Activated CD4-positive, alpha-beta T cell treated with anti-CD3 and anti-CD28 coated beads, Interleukin-2, amount 50 U/mL, for 4 hours (primary cell): ENCODE data around the gene TTYH1.
"Not testable (repeated sequence)": the region's sequence is repeated elsewhere in the genome, so short reads cannot be mapped to it uniquely, and the experiment has no call there.

Experiments
- DNase-seq, 2 experiments: peaks; one replicate each; pipeline ENCODE4 v3.0.0-alpha.2; 2020

Gene TTYH1

DNA sequence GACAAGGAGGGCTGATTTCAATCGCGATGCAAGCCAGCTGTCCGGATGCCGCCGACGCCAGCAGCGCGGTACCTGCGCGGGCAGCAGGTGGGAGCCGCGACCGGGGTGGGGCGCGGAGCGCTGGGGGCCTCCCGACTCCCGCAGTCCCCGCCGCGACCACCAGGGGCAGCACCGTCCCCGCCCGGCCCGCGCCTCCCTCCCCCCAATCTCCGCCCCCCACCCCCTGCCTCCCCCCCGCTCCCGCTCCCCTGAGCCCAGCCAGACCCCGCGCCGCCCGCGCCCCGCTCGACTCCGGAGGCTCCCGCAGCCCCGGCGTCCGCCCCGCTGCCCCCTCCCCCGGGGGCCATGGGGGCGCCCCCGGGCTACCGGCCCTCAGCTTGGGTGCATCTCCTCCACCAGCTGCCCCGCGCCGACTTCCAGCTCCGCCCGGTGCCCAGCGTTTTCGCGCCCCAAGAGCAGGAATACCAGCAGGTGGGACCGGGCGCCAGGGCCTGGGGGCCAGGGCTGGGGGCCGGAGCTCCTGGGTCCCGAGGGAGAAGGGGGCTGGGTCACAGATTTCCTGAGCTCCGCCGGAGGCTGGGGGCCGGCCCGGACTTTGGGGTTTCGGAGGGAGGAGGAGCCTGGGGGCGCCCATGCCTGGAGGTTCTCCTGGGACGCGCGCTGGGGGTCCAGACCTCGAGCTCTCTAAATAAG, at the start of gene TTYH1:
TSS of gene TTYH1 (plus strand) at position 257 of the 693 bp plus-strand sequence. CDS start at position 346, 89 bp downstream.
- DNase-seq = peak; percentile 19 to 26

DNA sequence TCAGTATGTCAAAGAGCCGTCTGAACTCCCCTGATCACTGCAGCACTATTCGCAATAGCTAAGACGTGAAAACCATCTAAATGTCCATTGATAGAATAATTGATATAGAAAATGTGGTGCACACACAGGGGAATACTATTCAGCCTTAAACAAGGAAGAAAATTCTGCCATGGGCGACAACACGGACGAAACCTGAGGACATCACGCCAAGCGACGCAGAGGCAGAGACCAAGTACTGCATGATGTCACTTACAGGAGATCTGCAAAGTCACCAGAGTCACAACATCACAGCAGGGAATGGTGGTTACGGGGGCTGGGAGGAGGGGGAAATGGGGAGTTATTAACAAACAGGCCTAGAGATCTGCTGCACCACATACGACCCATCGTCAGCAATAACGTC, 49.5 kb upstream of the TTYH1 start:
- DNase-seq = not testable (repeated sequence)

DNA sequence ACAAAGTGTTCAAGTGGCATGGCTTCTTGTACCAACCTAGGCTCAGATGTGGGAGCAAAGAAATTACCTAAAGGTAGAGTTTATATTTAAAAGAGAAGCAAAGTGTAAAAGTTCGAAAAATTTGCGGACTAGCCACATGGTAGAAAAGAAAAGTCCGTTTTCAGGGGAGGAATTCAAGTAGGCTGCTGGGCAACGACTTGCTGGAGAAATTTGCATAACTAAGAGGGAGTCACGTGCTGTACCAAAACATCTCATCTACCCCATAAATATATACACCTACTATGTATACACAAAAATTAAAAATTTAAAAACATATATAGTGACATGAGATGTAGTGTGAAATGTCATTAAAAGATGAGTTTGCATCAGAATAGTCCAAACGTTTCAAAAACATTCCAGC, 48.5 kb upstream of the TTYH1 start:
- no peak for DNase-seq

DNA sequence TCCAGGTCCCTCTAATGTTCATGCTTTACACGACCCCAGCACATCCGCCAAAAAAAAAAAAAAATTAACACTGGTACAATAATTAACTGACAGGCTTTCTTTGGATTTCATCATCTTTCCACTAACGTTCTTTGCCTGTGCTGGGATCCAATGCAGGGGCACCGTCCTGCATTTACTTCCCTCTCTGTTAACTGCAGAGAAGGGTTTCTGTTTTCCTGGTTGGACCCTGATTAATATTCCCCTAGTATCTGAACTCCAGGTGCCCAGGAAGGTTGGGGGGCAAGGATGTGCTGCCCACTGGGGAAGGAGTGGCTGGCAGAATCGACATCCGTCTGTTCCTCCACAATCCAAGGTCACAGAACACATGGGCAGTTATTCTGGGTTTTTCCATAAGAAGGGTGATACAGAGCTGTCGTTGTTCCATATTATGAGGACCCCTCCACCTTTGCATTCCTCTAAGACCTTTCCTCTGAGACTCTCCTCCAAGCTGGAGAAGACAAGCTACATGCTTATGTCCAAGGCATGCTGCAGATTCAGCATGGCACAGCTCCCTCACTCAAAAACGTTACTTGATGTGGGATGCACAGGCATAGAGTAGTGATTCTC, 46.1 kb upstream of the TTYH1 start:
- no peak for DNase-seq

DNA sequence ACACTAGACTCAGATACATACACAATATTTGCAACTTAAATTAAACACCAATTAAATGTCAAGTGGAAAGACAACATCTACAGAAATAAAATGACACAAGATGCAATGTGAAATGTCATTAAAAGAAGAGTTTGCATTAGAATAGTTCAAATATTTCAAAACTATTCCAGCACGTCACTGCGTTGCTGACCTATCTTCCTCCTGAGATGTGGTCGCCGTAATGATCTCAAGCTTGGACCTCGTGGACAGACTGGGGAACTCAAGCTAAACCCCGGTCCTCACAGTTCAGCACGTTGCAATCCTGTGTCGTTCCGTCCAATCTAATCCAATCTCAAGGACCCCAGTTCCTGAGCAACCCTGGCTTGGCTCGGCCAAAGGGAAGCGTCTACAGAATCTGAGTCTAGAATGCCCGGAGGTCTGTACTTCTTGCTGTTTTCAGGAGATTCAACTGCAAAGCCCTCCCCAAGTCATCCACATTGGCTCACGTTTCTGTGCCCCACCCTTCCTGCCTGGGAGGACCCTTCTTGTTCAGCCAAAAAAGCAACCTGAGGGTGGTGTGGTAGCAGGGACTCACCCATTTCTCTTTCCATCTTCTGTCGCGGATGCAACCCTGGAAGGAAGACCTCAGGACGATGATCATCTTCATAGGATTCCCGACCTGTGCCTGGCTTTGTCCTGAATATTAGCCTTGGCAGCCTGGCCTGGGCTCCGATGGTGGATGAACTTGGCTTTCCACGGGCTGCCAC, 45.4 kb upstream of the TTYH1 start:
- not testable (repeated sequence) for DNase-seq

DNA sequence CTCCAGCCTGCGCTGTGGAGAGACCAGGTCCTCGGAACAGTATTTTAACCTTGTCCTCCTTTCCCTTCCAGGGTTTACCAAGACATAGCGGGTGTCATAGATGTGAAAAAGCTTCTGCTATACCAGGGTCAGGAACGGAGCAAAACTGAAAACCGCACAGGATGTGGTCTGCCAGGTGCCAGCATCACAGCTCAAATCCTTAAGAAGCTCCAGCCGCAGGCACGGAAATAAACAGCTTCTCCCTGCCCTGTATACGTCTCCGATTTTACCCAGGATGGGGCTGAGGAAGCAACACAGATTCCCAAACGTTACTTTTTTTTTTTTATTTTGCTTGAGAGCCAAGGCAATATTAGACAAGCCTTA, 44.8 kb upstream of the TTYH1 start:
- peak; percentile 15 to 22 for DNase-seq

DNA sequence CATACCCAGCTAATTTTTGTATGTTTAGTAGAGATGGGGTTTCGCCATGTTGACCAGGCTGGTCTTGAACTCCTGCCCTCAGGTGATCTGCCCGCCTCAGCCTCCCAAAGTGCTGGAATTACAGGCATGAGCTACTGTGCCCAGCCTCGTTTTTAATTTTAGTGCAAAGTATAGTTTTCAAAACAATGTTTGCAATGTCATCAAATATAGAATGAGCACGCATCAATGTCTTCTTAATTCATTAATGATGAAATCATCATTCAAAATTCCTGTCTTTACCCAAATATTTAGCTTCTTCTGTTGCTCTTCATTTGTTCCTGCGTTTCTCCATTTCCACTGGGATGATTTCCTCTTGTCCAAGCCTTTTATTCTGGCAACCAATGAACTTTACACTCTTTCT, 43.8 kb upstream of the TTYH1 start:
- DNase-seq = not testable (repeated sequence)

DNA sequence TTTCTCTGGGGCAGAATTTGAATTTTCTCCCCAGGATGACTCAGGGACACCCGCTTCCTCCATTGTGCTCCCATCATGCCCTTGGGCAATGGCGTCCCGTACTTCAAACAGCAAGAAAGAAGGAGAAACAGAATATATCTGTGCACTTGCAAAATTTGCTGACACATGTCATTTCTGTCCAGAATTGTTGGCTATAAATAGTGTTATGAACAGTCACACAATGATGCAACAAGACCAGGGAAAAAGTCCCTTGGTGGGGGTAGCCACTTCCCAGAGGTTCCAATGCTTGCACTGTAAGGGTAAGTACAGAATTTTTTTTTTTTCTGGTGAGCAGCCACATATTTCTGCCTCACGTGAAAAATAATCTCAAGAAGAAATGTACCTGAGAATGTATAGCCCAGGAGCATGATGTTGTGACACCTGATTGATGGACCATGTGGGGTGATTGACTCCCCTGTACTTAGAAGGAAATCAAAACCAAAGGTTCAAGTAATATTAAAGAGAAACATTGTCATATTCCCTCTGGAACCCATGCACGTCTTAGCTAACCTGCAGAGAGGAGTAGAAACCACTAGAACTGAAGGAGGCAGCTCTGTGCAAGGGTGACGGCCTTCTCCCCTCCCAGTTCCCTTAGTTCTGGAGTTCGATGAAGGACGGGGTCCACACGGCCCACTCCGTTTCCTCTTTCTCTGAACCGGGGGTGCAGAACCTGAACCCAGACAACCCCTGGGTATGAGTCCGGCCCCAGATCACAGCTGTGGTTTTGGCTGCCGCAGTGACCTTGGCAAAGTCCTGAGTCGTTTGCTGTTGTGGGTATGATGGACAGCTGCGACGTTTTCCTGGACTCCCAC, 41.3 kb upstream of the TTYH1 start:
- DNase-seq = no peak

DNA sequence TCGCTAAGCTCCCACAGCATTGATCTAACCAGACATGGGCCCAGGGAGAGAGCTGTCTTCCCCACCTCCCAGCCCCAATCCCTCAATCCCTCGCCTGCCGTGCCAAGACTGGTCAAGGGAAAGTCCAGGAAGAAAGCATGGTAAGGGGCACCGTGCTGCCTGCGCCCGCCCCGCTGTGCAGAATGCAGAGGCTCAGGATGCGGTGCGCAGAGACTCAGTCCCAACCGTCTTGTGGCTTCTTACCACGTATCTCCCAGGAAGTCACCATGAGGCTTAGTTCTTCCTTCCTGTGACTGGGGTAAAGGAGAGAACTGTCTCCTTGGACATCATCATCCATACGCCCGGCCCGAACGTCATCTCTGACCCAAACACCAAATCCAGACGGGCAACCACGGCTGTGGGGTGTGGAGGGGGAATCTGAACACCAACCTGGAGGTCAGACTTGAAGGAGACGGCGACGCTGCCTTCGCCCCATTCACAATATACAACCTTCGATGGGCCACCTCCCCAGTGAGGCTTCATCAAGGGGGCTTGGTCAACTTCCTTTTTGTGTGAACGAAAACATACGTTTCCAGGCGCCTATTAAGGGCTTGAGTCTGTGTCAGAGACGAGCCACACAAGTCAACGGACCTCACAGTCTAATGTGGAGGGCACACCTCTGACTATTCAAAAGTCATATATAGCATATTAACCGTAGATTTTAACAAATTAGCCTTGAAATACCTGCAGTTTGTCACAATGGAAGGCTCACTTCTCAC, 39.9 kb upstream of the TTYH1 start:
- DNase-seq = not testable (repeated sequence)

DNA sequence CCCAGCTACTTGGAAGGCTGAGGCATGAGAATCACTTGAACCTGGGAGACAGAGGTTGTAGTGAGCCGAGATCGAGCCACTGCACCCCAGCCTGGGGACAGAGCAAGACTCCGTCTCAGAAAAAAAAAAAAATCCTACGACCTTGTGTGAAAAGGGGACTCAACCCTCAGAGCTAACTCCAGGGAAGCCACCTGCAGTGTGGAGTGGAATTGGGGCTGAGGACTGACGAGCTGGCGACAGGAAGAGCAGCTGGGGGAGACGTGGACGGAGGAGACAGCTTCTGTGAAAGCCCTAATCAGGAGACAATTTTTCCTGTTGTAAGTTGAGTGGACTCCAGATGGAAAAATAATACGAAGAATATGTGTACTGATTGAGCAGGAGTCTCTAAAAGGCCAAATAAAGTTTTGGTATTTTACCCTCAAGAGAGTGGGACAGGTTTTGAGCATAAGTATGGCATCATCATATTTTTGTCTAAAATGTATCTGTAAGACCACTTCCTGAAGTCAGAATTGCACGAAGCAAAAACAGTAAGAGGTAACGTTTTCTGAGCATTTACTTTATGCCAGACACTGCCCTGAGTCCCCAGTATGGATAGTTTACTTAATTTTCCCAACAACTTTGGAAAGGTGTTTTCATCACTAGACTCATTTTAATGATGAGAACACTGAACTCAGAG, 38.5 kb upstream of the TTYH1 start:
- no peak for DNase-seq

DNA sequence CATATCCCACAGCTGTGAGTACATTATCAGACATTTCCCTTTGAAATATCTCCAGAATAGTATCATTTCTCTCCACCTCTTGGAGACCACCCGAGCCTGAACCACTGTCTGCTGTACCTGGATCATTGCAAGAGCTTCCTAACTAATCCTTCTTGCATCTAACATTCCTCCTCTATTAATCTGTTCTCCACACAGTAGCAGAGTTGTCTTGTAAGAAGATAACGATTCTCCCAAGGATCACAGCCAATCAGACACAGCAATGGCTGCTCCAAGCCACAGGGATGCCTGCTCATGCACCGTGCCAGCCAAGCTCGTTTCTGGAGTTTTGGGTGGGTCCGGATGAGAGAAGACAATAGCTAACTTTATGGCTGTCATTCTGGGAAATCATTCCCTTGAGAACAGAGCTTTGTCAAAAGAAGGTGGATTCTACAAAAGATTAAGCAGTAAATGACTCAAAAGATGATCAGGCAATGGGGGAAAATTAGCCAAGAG, 36.0 kb upstream of the TTYH1 start:
- DNase-seq = no peak

DNA sequence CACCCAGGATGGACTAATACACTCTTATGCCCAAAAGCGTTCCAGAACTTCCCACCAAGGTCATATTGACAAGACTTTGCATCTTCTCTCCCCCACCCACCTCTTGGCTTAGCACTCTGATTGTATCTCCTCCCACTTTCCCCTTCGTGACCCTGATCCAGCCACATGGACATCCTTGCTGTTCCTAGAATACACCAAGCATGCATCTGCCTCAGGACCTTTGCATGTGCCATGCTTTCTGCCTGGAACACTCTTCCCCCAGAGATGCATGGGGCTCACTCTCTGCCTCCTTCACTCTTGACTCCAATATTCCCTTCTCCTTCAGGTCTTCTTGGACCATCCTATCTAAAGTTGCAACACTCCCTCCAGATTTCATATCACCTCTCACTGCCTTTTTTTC, 34.4 kb upstream of the TTYH1 start:
- no peak for DNase-seq

DNA sequence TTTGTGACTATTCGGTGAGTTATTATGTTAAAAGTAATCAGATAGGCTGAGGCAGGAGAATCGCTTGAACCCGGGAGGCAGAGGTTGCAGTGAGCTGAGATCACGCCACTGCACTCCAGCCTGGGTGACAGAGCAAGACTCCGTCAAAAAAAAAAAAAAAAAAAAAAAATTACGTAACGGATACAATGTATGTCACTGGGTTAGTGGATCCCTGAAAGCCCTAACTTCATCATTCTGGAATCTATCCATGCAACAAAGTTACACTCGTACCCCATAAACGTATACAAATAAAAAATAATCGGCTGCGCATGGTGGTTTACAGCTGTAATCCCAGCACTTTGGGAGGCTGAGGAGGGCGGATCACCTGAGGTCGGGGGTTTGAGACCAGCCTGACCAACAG, 33.2 kb upstream of the TTYH1 start:
- not testable (repeated sequence) for DNase-seq

DNA sequence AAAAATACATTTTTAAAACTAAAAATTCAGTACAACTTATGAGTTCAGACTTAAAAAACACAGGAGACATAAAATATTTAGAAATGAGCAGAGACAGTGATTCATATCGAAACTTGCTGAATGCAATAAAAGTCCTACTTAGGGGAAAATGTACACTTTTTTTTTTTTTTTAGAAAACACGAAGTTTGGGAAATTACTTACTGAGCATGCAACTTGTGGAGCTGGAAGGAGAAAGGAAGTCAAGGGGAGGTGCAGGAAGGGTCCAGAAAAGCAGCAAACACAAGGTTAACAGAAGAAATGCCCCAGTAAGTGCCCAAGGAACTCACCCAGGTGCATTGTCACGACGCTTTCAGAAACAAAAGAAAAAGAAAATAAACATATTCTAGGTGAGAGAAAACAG, 31.9 kb upstream of the TTYH1 start:
- no peak for DNase-seq

DNA sequence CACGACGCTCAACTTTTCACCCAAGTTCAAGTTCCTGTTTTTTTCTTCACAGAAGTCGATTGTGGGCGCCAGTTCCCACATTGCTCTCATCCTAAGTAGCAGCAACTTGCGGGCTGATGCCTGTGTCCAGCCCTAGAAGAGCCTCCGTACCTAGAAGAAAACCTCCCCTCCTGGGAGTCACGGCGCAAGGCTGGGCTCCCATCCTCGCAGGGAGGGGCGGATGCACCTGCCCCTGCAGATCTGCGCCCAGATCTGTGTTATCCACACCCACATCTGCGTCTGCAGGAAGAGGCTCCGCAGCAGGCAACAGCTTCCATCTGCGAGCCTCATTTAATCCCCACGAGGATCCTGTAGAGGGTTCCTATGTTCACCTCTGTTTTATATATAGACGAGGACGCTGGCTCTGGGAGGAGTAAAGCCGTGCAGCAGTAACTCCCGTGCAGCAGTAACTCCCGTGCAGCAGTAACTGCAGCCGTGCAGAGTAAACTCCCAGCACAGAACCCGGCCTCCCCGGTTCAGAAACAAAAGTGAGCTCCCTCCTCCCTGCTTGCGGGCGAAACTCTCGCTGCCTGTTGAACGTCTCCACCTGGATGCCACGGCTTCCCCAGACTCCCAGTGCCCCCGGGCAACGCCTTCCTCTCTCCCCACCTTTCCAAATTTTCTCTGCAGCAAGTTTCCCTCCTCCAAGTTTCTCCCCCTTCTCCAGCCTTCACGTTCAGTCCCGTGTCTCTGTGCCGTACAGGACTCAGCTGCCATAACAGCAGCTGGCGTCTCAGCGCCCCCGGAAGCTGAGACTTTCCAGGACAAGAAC, 27.1 kb upstream of the TTYH1 start:
- peak; percentile 21 to 25 for DNase-seq

DNA sequence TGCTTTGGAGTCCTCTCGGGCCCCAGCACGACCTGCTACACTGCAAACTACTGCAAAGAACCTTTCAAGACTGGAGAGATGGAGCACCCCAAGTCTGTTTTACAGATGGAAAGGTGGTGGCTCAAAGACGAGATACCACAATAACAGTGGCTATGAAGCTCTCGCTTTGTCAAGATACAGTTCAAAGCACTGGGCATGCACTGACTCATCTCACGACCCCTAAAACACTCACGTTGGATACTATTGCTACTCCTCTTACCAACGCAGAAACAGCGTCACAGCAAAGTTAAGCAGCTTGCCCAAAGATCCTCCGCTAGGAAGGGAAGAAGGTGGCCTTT, 26.5 kb upstream of the TTYH1 start:
- no peak for DNase-seq

DNA sequence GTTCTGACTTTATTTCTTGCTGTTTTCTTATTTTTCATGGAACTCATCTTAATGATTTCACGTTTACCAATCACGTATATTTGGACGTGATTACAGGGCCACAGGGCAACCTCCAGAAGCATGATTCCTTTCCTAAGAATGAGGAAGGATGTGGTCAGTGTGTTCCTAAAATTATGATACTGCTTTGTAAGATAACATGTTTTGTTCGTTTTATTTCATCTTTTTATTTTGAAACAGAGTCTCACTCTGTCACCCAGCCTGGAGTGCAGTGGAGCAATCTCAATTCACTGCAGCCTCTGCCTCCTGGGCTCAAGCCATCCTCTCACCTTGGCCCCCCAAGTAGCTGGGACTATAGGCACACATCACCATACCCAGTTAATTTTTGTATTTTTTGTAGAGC, 25.7 kb upstream of the TTYH1 start:
- DNase-seq = no peak

DNA sequence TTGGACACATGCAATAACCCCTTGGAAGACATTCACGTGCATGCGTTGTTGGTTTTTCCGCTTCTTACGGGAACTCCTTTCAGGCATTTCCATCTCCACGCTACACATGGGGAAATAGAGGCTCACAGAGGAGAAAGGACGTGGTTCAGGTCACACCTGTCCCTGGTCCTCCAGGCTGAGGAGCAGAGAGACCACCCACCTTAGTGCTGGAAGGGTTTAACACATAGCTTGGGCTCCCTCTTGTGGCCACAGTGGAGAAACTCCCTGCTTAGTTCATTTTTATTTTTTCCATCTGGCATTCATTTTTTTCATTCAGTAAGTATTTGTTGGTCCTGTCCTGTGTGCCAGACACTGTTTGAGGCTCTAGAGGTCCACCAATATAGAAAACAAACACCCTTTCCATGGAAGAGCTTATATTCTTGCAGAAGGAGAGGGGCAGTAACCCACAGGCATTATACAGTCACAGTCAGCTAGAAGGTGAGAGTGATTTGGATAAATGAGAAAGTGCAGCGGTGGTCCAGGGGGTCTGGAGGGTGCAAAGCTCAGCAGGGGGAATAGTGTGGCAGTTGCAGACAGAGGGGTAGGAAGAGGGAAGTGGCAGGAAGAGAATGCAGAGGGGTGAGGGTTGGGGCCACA, 24.2 kb upstream of the TTYH1 start:
- peak; percentile 58 for DNase-seq

DNA sequence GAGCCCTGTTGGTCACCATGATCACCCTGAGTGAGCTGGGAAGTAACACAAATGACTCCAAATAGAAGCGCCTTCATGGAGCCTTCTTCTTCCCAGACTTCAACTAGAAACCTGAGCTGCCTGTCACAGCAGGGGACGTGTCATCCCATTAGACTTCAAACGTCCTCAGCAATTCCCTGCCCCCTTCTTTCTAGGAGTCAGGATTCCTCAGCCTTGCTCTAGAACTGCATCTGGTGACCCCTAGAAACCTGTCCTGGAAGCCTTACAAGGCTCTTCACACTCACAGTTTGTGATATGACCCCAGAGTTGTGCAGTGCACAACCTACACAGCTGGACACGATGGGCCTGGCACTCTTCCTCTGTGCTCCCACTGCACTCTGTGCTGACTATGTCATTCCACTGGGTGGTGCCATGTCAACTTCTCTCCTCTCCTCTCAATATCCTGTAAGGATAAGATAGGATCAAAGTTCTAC, 23.6 kb upstream of the TTYH1 start:
- DNase-seq = no peak

DNA sequence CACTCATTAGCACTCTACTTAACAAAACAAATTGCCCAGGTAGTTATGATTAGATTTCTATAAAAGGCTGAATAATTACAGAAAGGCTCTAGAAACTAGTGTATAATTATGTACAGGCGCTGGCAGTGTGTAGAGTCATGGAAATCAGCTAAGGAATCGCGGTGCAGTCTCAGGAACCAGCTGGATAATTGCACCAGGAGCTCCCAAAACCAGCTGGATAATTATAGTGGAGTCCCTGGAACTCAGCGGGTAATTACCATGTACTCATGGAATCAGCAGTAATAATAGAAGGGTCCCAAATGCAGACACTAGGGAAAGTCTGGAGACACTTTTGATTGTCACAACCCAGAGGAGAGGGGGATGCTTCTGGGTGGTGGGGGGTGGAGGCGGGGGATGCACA, 23.2 kb upstream of the TTYH1 start:
- no peak for DNase-seq
